HFF-Myc (cell line): Measurements from ENCODE around the gene NOMO2.
"Not testable (repeated sequence)": the region's sequence is repeated elsewhere in the genome, so short reads cannot be mapped to it uniquely, and the experiment has no call there.

ENCODE experiments used
- DNase-seq: peaks from one replicate; pipeline ENCODE4 v3.0.0-alpha.2; 2011; ENCODE audit warnings: low read depth; ENCODE audit errors: extremely low read depth
- H3K4me3 ChIP-seq: replicated peaks from 2 replicates; pipeline ENCODE4 v1.5.1; 2011; ENCODE audit warnings: low read depth, mild to moderate bottlenecking, control low read depth, low read length
- TF ChIP-seq, protein P1 (sequence below): IDR thresholded peaks from 2 replicates; pipeline ENCODE4 v1.5.1; 2012; ENCODE audit warnings: mild to moderate bottlenecking, low read depth, low read length, control low read depth; ENCODE audit errors: missing control alignments

Gene NOMO2

DNA sequence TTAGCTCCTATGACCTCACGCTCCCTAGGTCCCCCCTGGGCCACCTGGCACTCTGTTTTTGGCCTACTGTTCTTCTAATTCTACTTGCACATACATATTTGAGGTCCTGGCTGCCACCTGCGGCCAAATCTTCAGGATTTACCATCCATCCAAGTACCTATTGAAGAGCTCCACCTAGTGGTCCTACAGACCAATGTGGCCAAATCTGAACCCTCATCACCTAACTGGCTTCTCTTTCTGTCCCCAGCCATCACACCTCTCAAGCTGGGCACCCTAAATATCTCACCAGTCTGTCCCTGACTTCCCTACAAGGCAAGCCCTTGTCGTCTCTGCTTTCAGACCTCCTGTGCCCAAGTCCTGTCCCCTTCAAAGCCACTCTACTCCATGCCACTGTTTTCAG, 24.9 kb downstream of the NOMO2 start:
- not testable (repeated sequence) for DNase-seq, H3K4me3 ChIP-seq
- TF ChIP-seq, protein P1, sequence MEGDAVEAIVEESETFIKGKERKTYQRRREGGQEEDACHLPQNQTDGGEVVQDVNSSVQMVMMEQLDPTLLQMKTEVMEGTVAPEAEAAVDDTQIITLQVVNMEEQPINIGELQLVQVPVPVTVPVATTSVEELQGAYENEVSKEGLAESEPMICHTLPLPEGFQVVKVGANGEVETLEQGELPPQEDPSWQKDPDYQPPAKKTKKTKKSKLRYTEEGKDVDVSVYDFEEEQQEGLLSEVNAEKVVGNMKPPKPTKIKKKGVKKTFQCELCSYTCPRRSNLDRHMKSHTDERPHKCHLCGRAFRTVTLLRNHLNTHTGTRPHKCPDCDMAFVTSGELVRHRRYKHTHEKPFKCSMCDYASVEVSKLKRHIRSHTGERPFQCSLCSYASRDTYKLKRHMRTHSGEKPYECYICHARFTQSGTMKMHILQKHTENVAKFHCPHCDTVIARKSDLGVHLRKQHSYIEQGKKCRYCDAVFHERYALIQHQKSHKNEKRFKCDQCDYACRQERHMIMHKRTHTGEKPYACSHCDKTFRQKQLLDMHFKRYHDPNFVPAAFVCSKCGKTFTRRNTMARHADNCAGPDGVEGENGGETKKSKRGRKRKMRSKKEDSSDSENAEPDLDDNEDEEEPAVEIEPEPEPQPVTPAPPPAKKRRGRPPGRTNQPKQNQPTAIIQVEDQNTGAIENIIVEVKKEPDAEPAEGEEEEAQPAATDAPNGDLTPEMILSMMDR = peak; percentile 6

DNA sequence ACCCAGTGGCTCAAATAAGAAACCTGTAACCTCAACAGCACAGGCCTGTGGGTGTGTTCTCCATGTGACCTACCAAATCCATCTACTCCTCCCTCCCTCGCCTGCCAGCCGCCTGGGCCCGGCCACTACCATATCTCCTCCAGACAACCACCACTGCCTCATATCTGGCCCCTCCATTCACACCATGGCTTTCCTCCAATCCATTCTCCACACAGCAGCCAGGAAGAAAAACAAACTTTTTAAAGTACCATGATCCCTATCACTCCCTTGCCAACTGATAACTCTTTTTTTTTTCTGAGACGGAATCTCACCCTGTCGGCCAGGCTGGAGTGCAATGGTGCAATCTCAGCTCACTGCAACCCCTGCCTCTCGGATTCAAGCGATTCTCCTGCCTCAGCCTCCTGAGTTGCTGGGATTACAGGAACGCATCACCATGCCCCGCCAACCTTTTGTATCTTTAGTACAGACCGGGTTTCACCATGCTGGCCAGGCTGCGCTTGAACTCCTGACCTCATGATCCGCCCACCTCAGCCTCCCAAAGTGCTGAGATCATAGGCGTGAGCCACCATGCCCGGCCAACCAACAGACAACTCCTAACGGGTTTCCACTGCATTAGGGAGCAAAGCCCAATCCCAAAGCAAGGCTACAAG, 26.3 kb downstream of the NOMO2 start:
- DNase-seq = not testable (repeated sequence)

DNA sequence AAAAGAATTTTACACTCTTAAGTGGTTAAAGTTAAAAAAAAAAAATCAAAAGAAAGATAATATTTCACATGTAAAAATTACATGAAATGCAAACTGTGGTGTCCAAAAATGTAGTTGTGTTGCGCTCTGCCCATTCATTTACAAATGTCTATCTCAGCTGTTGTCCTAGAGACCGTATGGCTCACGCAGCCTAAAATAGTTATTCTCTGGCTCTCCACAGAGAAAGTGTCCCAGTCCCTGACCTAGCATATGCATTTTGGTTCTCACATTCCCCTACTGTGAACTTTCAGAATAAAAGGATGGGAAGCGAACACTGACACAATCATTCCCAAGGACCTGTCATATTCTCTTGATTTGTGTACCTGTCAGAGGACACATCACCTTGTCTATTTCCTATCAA, 27.6 kb downstream of the NOMO2 start:
- not testable (repeated sequence) for DNase-seq, H3K4me3 ChIP-seq

More for the DNA sequence above, 26.3 kb downstream of the NOMO2 start:
- H3K4me3 ChIP-seq = not testable (repeated sequence)

DNA sequence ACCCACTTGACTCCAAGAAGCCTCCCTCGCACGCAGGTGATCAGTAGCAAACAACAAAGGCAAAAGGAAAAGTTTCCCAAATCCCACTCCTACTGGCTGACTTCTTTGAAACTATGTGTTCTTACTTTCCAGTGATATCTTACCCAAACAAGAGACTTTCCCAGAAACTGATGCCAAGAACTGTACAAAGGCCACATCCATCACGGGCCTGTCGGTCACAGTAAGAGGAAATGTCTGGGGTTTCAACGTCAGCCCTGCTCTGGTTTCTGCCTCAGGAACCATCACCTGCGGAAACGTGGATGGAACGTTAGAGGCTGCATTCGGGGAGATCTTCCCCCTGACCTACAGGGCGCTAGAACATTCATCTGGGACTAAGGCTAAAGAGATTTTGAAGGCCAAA, 30.6 kb downstream of the NOMO2 start:
- DNase-seq, H3K4me3 ChIP-seq: not testable (repeated sequence)

DNA sequence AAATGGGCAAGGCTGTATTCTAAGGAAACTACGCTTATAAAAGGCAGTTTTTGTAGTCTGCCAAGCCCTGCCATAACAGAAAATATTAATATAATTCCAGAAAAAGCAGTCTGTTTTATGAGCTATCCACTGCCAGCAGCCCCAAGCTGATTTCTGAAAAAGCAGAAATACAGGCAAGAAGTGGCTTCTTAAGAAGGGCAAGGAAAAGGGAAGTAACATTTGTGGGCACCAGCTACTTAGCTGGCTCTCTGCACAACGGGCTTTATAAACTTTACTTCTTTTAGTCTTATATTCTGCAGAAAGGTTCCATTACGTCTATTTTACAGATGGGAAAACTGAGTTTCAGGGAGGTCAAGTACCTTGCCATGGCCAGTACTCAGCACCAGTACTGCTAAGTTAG, 31.6 kb downstream of the NOMO2 start:
- not testable (repeated sequence) for H3K4me3 ChIP-seq, DNase-seq

DNA sequence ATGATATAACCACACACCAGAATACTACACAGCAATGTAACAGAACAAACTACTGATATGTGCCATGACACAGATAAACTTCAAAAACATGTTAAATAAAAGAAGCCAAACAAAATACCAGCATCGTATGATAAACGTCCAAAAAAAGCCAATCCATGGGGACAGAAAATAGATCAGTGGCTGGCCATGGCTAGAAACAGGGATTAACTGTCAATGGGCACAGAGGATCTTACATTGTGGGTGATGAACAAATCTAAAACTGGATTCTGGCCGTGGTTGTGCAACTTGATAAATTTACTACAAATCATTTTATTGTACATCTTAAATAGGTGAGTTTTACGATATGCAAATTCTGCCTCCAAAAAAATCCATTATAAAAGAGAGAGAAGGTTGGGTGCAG, 35.4 kb downstream of the NOMO2 start:
- not testable (repeated sequence) for DNase-seq, H3K4me3 ChIP-seq

DNA sequence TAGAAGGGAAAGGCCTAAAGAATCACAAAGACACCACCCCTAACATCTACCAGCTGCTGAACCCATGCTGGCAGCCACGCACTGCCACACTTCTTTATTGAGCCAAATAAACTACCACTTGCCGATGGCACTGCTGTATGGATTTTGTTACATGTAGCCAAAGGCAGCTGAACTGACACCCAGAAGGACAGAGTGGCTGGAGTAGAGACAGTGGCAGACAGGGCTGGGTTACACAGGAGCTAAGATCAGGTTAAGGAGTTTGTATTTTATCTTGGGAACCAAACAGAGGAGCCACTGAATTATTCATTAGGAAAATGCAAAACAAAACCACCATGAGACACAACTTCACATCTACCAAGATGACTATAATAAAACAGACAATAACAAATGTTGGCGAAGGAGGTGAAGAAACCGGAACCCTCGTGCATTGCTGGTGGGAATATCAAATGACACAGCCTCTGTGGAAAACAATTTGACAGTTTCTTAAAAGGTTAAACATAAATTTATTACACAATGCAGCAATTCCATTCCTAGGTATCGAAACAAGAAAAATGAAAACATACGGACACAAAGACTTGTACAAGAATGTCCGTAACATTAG, 35.9 kb downstream of the NOMO2 start:
- DNase-seq, H3K4me3 ChIP-seq: not testable (repeated sequence)

DNA sequence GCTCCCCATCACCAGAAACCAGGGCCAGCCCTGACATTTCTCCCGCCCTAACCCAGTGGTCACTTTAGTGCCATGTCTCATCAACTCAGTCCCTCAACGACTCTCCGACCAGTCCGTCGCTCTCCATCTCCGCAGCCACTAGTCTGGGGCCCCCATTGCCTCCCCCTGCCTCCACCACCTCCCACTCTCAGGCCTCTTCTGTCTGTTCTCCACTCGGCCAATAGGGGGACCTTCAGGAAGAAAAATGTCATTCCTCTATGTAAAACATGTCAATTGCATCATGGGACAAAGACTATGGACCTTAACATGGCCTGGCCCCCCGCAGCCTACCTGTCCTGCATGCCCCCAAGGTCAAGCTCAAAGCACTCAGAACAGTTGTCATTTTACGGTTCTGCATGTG, 39.3 kb downstream of the NOMO2 start:
- DNase-seq, H3K4me3 ChIP-seq: not testable (repeated sequence)

DNA sequence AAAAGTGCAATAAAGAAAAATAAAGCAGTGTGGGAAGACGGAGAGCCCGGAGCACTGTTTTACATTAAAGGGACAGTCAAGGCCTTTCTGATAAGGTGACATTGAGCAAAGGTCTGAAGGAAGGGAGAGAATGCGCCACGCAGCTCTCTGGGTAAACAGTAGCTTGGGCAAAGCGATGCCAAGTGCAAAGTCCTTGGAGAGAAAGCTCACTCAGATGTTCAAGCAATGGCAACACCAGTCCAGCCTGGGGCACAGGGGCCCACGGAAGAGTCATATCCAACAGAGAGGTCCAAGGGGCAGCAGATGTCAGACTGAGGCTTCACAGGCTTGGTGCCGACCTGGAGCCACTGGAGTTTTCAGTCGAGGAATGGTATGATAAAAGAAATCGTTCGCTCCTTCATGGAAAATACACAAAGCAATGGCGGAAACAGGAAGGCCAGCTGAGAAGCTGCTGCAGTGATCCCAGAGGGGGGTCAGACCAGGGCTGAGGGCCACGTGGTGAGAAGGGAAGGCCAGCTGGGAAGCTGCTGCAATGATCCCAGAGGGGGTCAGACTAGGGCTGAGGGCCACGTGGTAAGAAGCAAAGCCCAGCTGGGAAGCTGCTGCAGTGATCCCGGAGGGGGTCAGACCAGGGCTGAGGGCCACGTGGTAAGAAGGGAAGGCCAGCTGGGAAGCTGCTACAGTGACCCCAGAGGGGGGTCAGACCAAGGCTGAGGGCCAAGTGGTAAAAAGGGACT, 40.3 kb downstream of the NOMO2 start:
- not testable (repeated sequence) for H3K4me3 ChIP-seq, DNase-seq

DNA sequence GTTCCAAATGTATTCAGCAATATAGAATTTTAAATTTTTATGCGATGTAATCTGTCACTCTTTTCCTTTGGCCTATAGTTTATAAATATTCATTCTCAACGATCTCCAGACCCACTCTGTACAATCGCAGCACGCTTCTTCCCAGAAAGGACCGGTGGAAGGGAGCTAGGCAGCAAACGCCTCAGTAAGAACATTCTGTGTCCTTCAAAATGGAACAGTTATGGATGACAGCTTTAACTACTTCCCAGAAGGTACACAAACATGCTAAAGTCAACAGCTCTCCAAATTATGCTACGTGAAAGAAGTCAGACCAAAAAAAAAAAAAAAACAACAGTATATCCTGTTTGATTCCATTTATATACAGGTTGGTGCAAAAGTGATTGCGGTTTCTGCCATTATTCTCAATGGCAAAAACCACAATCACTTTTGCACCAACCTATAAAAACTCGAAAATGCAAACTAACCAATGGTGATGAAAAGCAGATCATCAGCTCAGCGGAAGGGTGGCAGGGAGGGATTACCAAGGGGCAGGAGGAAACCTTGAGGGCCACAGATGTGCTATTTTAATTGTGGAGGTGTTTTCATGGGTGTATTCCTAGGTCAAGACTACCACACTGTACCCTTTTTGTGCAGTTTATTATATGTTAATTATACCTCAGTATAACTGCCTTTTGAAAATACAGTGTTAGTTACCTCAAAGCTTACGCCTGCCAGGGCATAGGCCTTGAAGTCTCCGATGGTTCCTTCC, 43.2 kb downstream of the NOMO2 start:
- H3K4me3 ChIP-seq, DNase-seq: not testable (repeated sequence)

DNA sequence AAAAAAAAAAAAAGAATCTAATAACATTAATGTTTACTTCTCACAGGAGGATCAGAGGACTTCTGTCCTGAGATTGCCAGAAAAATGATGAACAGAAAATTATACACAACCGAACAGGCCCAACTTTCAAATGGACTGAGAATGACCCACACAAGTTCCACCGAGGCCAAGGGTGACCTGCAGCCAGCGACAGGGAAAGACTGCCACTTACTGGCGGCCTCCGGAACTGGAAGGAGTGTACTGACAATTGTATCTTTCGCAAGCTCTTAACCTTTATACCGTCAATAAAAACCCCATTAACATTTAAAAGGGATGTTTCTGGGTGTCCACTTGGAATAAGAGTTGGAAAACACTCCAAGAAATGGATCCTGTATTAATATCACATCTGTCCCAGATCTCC, 63.5 kb downstream of the NOMO2 start:
- H3K4me3 ChIP-seq, DNase-seq: not testable (repeated sequence)

DNA sequence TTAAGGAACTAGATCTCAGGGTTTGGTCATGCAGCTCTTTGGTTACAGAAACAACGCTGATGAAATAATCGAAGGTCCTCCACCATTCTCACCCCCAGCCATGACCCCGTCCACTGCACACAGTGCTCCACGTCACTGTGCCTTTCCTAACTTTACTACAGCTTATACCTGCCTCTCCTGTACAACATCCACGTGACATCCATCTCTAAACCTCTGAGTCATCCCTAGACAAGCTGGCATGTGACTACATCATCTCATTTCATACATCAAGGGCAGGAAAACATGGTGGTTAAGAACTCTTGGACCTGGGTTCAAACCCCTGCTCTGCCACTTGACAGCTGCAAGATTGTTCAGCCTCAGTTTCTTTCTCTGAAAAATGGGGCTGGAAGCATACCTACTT, 64.9 kb downstream of the NOMO2 start:
- DNase-seq, H3K4me3 ChIP-seq: not testable (repeated sequence)

DNA sequence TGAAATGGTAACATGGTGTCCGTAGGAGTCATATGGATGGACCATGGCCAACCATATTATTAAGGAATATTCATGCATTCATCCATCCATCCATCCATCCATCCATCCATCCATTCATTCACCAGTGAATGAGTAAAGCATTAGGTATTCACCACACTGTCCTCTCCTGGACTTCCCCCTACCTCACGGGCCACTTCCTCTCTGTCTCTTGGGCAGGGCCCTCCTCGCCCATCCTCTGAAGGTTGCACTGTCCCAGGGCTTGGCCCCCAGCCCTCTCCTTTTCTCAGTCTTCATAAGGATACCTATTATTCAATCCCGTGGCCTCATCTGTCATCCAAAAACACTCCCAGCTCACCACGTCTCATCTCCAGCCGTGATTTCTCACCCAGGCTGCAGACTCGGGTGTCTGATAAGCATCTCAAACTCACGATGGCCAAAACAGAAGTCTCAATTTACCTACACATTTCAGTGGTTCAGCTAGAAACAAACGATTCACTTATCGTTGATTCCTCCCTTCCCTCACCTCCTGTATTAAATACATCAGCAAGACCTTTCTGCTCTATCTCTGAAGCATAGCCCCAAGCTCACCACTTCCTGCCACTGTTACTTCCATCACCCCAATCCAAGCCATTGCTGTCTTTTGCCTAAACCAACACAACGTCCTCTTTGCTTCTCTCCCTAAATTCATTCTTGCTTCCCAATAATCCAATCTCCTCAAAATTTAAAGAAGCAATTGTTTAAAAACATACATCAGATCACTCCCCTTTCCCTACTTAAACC, 69.6 kb downstream of the NOMO2 start:
- H3K4me3 ChIP-seq, DNase-seq: not testable (repeated sequence)

DNA sequence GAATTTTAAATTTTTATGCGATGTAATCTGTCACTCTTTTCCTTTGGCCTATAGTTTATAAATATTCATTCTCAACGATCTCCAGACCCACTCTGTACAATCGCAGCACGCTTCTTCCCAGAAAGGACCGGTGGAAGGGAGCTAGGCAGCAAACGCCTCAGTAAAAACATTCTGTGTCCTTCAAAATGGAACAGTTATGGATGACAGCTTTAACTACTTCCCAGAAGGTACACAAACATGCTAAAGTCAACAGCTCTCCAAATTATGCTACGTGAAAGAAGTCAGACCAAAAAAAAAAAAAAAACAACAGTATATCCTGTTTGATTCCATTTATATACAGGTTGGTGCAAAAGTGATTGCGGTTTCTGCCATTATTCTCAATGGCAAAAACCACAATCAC, 125.9 kb downstream of the NOMO2 start:
- not testable (repeated sequence) for DNase-seq, H3K4me3 ChIP-seq

DNA sequence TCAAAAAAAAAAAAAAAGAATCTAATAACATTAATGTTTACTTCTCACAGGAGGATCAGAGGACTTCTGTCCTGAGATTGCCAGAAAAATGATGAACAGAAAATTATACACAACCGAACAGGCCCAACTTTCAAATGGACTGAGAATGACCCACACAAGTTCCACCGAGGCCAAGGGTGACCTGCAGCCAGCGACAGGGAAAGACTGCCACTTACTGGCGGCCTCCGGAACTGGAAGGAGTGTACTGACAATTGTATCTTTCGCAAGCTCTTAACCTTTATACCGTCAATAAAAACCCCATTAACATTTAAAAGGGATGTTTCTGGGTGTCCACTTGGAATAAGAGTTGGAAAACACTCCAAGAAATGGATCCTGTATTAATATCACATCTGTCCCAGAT, 146.1 kb downstream of the NOMO2 start:
- not testable (repeated sequence) for DNase-seq, H3K4me3 ChIP-seq

DNA sequence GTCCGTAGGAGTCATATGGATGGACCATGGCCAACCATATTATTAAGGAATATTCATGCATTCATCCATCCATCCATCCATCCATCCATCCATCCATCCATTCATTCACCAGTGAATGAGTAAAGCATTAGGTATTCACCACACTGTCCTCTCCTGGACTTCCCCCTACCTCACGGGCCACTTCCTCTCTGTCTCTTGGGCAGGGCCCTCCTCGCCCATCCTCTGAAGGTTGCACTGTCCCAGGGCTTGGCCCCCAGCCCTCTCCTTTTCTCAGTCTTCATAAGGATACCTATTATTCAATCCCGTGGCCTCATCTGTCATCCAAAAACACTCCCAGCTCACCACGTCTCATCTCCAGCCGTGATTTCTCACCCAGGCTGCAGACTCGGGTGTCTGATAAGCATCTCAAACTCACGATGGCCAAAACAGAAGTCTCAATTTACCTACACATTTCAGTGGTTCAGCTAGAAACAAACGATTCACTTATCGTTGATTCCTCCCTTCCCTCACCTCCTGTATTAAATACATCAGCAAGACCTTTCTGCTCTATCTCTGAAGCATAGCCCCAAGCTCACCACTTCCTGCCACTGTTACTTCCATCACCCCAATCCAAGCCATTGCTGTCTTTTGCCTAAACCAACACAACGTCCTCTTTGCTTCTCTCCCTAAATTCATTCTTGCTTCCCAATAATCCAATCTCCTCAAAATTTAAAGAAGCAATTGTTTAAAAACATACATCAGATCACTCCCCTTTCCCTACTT, 152.2 kb downstream of the NOMO2 start:
- H3K4me3 ChIP-seq, DNase-seq: not testable (repeated sequence)
